WI38 (cell line): ENCODE measurements around the gene RMDN2.

ENCODE experiments used
- H3K4me3 ChIP-seq: 2 replicates; pipeline ENCODE4 v1.5.1; 2011; ENCODE audit warnings: low read depth, mild to moderate bottlenecking, control low read depth, low read length
- TF ChIP-seq, protein P1 (sequence below): IDR thresholded peaks from 2 replicates; pipeline ENCODE4 v1.5.1; 2012; ENCODE audit warnings: low read depth, mild to moderate bottlenecking, control low read depth, low read length

The RMDN2 gene

GRCh38 chr2:37891846-37892435 lies 33.1 kb upstream of the RMDN2 start:
- H3K4me3 ChIP-seq = no peak overlapping the region
- TF ChIP-seq, protein P1, sequence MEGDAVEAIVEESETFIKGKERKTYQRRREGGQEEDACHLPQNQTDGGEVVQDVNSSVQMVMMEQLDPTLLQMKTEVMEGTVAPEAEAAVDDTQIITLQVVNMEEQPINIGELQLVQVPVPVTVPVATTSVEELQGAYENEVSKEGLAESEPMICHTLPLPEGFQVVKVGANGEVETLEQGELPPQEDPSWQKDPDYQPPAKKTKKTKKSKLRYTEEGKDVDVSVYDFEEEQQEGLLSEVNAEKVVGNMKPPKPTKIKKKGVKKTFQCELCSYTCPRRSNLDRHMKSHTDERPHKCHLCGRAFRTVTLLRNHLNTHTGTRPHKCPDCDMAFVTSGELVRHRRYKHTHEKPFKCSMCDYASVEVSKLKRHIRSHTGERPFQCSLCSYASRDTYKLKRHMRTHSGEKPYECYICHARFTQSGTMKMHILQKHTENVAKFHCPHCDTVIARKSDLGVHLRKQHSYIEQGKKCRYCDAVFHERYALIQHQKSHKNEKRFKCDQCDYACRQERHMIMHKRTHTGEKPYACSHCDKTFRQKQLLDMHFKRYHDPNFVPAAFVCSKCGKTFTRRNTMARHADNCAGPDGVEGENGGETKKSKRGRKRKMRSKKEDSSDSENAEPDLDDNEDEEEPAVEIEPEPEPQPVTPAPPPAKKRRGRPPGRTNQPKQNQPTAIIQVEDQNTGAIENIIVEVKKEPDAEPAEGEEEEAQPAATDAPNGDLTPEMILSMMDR = no peak

DNA sequence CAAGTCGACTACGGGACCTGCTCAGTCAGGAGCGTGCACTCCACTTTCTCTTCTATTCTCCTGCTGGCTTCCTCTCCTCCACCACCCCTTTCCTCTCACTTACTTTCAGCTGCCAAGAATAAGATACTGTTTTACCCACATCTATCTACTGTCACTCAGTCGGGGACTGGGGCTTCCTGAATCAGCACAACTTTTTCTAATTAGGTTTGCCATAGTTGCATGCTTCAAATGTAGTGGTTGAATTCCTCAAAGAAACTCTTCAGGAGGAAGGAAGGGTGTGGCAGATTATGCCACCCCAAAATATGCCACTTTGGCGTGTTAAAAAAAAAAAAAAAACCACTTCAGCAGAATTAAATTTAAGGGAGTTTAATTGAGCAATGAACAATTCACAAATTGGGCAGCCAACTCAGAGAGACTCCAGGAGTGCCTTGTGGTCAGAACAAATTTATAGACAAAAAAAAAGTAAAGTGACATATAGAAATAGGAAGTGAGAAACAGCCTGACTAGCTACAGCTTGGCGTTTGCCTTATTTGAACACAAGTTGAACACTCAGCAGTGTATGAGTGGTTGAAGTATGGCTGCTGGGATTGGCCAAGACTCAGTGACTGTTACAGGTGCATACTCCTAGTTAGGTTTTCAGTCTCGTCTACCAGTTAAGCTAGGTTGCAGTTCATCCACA lies 32.5 kb upstream of the RMDN2 start:
- H3K4me3 ChIP-seq = no peak overlapping the region
- TF ChIP-seq, protein P1 = no peak

- TF ChIP-seq, protein P1 = no peak
Measured at GRCh38 chr2:37893327-37893726, 31.8 kb upstream of the RMDN2 start.

DNA sequence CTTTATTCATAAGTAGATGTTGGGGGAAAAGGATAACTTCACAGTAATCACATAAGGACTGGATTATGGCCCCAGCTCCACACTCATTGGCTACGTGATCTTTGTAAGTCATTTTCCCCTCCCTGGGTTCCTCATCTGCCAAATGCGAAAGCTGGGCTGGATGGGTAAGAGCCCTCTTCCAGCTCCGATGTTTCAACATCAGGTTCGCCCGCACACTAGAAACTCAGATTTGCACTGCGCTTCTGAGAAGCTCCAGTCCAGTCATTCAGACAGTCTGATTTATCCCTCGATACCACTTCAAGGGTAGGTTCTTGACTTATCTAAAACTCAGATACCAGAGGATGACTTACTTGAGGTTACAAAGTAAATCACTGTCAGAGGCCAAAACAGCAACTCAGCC lies 31.0 kb upstream of the RMDN2 start:
- TF ChIP-seq, protein P1 = no peak

More at GRCh38 chr2:37893327-37893726, 31.8 kb upstream of the RMDN2 start:
- H3K4me3 ChIP-seq = no peak overlapping the region

GRCh38 chr2:37894601-37895000 lies 30.5 kb upstream of the RMDN2 start:
- no peak overlapping the region for H3K4me3 ChIP-seq
- TF ChIP-seq, protein P1 = no peak

More for the DNA sequence above, 31.0 kb upstream of the RMDN2 start:
- no peak overlapping the region for H3K4me3 ChIP-seq

DNA sequence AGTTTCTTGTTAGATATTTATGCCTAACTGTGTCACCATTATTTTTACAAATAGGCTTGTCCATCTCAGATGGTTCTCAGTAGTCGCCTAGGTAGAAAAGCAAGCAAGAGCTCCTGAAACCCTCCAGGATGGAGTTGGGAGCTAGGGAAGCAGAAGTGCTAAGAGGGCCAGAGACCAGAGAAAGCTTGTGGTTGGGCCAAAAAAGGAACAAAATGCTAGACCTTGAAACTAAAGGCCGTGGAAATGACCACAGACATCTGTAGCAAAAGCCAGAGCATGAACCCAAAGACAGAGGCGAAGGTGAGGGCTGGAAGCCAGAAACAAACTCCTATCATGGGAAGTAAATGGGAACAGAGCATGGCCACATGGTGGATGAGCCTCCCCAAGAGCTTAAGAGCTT lies 29.9 kb upstream of the RMDN2 start:
- TF ChIP-seq, protein P1 = no peak
- no peak overlapping the region for H3K4me3 ChIP-seq

GRCh38 chr2:37896319-37896718 lies 28.8 kb upstream of the RMDN2 start:
- TF ChIP-seq, protein P1 = no peak
- no peak overlapping the region for H3K4me3 ChIP-seq
